PC-3 (cell line): ENCODE measurements around the gene AQP6. TPM values are rescaled to one million over a fixed set of nuclear protein-coding genes. Genes with fewer than 3 reads are reported as not detected.
A peak's percentile ranks its signal among the peaks of the same experiment; 100 is the strongest.
"Not testable (repeated sequence)": the region's sequence is repeated elsewhere in the genome, so short reads cannot be mapped to it uniquely, and the experiment has no call there.

ENCODE experiments used
- ATAC-seq: fragments of 200-7000 bp; cut with Tn5 transposase; 2 replicates; pipeline ENCODE4 v1.9.1; 2020; ENCODE audit warnings: mild to moderate bottlenecking, moderate library complexity
- BruUV-seq: library from RNA; stranded (reverse); fragments of 400-500 nt; replicated peaks from 2 replicates; lab custom pipeline; 2021; lab: Mats Ljungman, UMichigan
- CTCF ChIA-PET: fragments of 300-600 bp; sonication (Branson Sonifier 250); formaldehyde crosslinking; loops from one replicate; lab custom pipeline; 2022; ENCODE audit warnings: antibody characterized with exemption; lab: Charles Lee
- POLR2A ChIA-PET: fragments of 300-600 bp; sonication (Branson Sonifier 250); formaldehyde crosslinking; loops from one replicate; lab custom pipeline; 2022; ENCODE audit warnings: antibody characterized with exemption; ENCODE audit not compliant: unreplicated experiment; lab: Charles Lee
- DNase-seq: peaks from one replicate; pipeline ENCODE4 v3.0.0-alpha.2; 2015
- H2AFZ ChIP-seq: fragments of 300-600 bp; sonication (generic); 2 replicates; pipeline ENCODE4 v1.6.0; 2016; ENCODE audit warnings: antibody characterized with exemption, low read length
- H3F3A ChIP-seq: fragments of 300-600 bp; sonication (generic); one replicate; pipeline ENCODE4 v1.6.0; 2017; ENCODE audit warnings: antibody characterized with exemption, low read length, control low read depth, mild to moderate bottlenecking; ENCODE audit not compliant: unreplicated experiment
- H3K27ac ChIP-seq: fragments of 300-600 bp; sonication (generic); 2 replicates; pipeline ENCODE4 v1.5.1; 2016; ENCODE audit warnings: mild to moderate bottlenecking, low read length
- H3K27me3 ChIP-seq: fragments of 300-600 bp; sonication (generic); 2 replicates; pipeline ENCODE4 v1.6.1; 2016; ENCODE audit warnings: low read length, mixed read lengths
- H3K36me3 ChIP-seq: fragments of 300-600 bp; sonication (generic); 2 replicates; pipeline ENCODE4 v1.6.1; 2016; ENCODE audit warnings: low read depth, mixed run types, low read length, mixed read lengths
- H3K4me1 ChIP-seq: fragments of 300-600 bp; sonication (generic); 2 replicates; pipeline ENCODE4 v1.5.1; 2016; ENCODE audit warnings: low read length; ENCODE audit not compliant: insufficient read depth
- H3K4me2 ChIP-seq: fragments of 300-600 bp; sonication (generic); 2 replicates; pipeline ENCODE4 v1.6.0; 2016; ENCODE audit warnings: low read length
- H3K4me3 ChIP-seq: fragments of 300-600 bp; sonication (generic); 2 replicates; pipeline ENCODE4 v1.5.1; 2016; ENCODE audit warnings: mild to moderate bottlenecking, low read length, mixed read lengths
- H3K79me2 ChIP-seq: fragments of 300-600 bp; sonication (generic); 2 replicates; pipeline ENCODE4 v1.6.1; 2017; ENCODE audit warnings: low read length, mixed read lengths
- H3K9ac ChIP-seq: fragments of 300-600 bp; sonication (generic); 2 replicates; pipeline ENCODE4 v1.6.0; 2016; ENCODE audit warnings: mild to moderate bottlenecking, low read length
- H3K9me2 ChIP-seq: fragments of 300-600 bp; sonication (generic); replicated peaks from 2 replicates; pipeline ENCODE4 v1.6.1; 2016; ENCODE audit warnings: mixed run types, low read length, mixed read lengths
- H3K9me3 ChIP-seq: fragments of 300-600 bp; sonication (generic); 2 replicates; pipeline ENCODE4 v1.6.1; 2016; ENCODE audit warnings: low read length, mixed read lengths
- H4K20me1 ChIP-seq: fragments of 300-600 bp; sonication (generic); 2 replicates; pipeline ENCODE4 v1.6.1; 2016; ENCODE audit warnings: low read length, mixed read lengths
- EZH2 ChIP-seq: fragments of 300-600 bp; sonication (generic); IDR thresholded peaks from one replicate; pipeline ENCODE4 v1.6.1; 2017; ENCODE audit warnings: antibody characterized with exemption, mild to moderate bottlenecking, low read length; ENCODE audit not compliant: unreplicated experiment
- EZH2phosphoT487 ChIP-seq: fragments of 300-600 bp; sonication (generic); IDR thresholded peaks from 2 replicates; pipeline ENCODE4 v1.6.1; 2018; ENCODE audit warnings: mild to moderate bottlenecking, antibody characterized with exemption, low read length, borderline replicate concordance
- intact Hi-C: fragments of 100-400 bp; cut with micrococcal nuclease; formaldehyde crosslinking; loops from 2 replicates; pipeline ENCODE4 v1.9.0; 2023
- total RNA-seq: library from RNA; depleted of rRNA; stranded (reverse); fragments of >200 nt; gene quantifications from 2 replicates; pipeline ENCODE4 v1.2.3, GENCODE V29; 2014
- TF ChIP-seq, protein P1 (sequence below): fragments of 300-600 bp; sonication (generic); conservative IDR thresholded peaks from 2 replicates; pipeline ENCODE4 v1.5.1; 2017; ENCODE audit warnings: antibody characterized with exemption, low read depth, mild to moderate bottlenecking, low read length

The AQP6 gene
- total RNA-seq, 1 experiment from 2014 or later, result not detected

GRCh38 chr12:49985981-49986380 is 13.2 kb downstream of the AQP6 start:
- H3K4me3 ChIP-seq, result no peak overlapping the region
- H3K27ac ChIP-seq, result no peak overlapping the region

GRCh38 chr12:49986476-49986875 is 13.7 kb downstream of the AQP6 start:
- H2AFZ ChIP-seq, ATAC-seq, DNase-seq, H3F3A ChIP-seq, H3K4me1 ChIP-seq, H3K79me2 ChIP-seq, CTCF ChIA-PET, H3K9me3 ChIP-seq, H3K27ac ChIP-seq, H3K9ac ChIP-seq, BruUV-seq, H3K27me3 ChIP-seq, intact Hi-C loops, H3K4me3 ChIP-seq, H3K9me2 ChIP-seq, H4K20me1 ChIP-seq, H3K4me2 ChIP-seq: not testable (repeated sequence)
- peaks cover 41% of the 10 kb centered on the region for H3K36me3 ChIP-seq
- POLR2A ChIA-PET, result interaction anchor here (0.5 kb wide), 1 partner anchor 118 kb away, joined by 3 read pairs; the partner anchor contains the start of gene GPD1

More at GRCh38 chr12:49985981-49986380, 13.2 kb downstream of the AQP6 start:
- Histone ChIP-seq H3F3A (no peaks in the 10 kb centered on the region), H3K4me2 (no peak overlapping the region), H3K9me3 (no peaks in the 10 kb centered on the region), H3K4me1 (peaks cover 9% of the 10 kb centered on the region; the same call in 1 of the 2 replicates), H4K20me1 (no peaks in the 10 kb centered on the region), H3K9me2 (no peaks in the 10 kb centered on the region), H3K36me3 (peaks cover 39% of the 10 kb centered on the region), H3K27me3 (no peaks in the 10 kb centered on the region), H3K79me2 (no peaks in the 10 kb centered on the region), H2AFZ (no peak overlapping the region), H3K9ac (no peak overlapping the region)
- POLR2A ChIA-PET, result no interaction called here
- DNase-seq (no peak), ATAC-seq (no peak)
- TF ChIP-seq EZH2, result no peak
- TF ChIP-seq, protein P1, sequence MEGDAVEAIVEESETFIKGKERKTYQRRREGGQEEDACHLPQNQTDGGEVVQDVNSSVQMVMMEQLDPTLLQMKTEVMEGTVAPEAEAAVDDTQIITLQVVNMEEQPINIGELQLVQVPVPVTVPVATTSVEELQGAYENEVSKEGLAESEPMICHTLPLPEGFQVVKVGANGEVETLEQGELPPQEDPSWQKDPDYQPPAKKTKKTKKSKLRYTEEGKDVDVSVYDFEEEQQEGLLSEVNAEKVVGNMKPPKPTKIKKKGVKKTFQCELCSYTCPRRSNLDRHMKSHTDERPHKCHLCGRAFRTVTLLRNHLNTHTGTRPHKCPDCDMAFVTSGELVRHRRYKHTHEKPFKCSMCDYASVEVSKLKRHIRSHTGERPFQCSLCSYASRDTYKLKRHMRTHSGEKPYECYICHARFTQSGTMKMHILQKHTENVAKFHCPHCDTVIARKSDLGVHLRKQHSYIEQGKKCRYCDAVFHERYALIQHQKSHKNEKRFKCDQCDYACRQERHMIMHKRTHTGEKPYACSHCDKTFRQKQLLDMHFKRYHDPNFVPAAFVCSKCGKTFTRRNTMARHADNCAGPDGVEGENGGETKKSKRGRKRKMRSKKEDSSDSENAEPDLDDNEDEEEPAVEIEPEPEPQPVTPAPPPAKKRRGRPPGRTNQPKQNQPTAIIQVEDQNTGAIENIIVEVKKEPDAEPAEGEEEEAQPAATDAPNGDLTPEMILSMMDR, result no peak
- no TSS peak for BruUV-seq
- CTCF ChIA-PET, result no interaction called here
- intact Hi-C loops, result no loop called here

GRCh38 chr12:49987625-49988303 is 15.0 kb downstream of the AQP6 start:
- no peak overlapping the region for H3K9ac ChIP-seq
- ATAC-seq, result no peak
- H3K36me3 ChIP-seq, result peaks cover 54% of the 10 kb centered on the region
- ChIA-PET CTCF (no interaction called here), POLR2A (no interaction called here)
- H3F3A ChIP-seq, result no peaks in the 10 kb centered on the region
- H3K4me3 ChIP-seq, result no peak overlapping the region
- H2AFZ ChIP-seq, result no peak overlapping the region
- no peaks in the 10 kb centered on the region for H4K20me1 ChIP-seq
- intact Hi-C loops, result no loop called here
- BruUV-seq, result no TSS peak
- H3K9me2 ChIP-seq, result no peaks in the 10 kb centered on the region
- no peaks in the 10 kb centered on the region for H3K9me3 ChIP-seq
- no peak overlapping the region for H3K4me2 ChIP-seq
- no peak for DNase-seq
- no peak overlapping the region for H3K27ac ChIP-seq
- no peaks in the 10 kb centered on the region for H3K79me2 ChIP-seq
- H3K27me3 ChIP-seq, result no peaks in the 10 kb centered on the region
- H3K4me1 ChIP-seq, result peaks cover 9% of the 10 kb centered on the region; the same call in 1 of the 2 replicates
- TF ChIP-seq, protein P1, result no peak
- TF ChIP-seq EZH2phosphoT487, result no peak
- TF ChIP-seq EZH2, result no peak

DNA sequence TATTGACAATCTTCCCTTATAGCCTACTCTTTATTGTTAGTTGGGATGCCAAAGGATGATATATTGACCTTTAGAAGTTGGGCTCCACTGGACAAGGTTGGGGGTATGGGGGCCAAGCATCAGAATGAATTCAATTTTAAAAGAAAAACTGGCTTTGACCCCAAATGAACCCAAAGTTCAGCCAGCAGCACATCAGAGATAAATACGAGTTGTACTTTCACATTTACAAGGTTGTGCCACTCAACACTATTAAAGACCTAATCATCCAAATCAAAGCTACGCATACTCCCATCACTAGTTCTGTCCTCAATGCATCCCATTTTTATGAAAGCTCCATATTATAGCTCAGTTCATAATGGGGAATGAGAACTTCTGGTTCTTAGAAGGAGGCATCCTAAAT is 16.7 kb downstream of the AQP6 start:
- peaks cover 65% of the 10 kb centered on the region for H3K36me3 ChIP-seq
- intact Hi-C loops, H3F3A ChIP-seq, H3K9me3 ChIP-seq, H3K79me2 ChIP-seq, POLR2A ChIA-PET, H4K20me1 ChIP-seq, DNase-seq, H3K27ac ChIP-seq, H3K9me2 ChIP-seq, H2AFZ ChIP-seq, H3K4me1 ChIP-seq, H3K9ac ChIP-seq, H3K27me3 ChIP-seq, H3K4me3 ChIP-seq, ATAC-seq, CTCF ChIA-PET, H3K4me2 ChIP-seq: not testable (repeated sequence)
- BruUV-seq, result TSS peak; percentile 38
